H1 (cell line): ENCODE data around the gene JPH2. TPM values are rescaled to one million over a fixed set of nuclear protein-coding genes. Genes with fewer than 3 reads are reported as not detected.

Source experiments
- CTCF ChIA-PET: fragments of 300-600 bp; sonication (Branson Sonifier 250); formaldehyde crosslinking; loops from one replicate; lab custom pipeline; 2021; ENCODE audit not compliant: partially characterized antibody; lab: Charles Lee
- POLR2A ChIA-PET: fragments of 300-600 bp; sonication (Branson Sonifier 250); formaldehyde crosslinking; loops from one replicate; lab custom pipeline; 2021; ENCODE audit warnings: inconsistent platforms; ENCODE audit not compliant: partially characterized antibody; lab: Charles Lee
- DNase-seq, 2 experiments: peaks; one replicate each; pipeline versions ENCODE4 v3.0.0 to v3.0.0-alpha.2; 2010 to 2022; ENCODE audit warnings: low spot score in 2 of 2, low read depth in 1 of 2, mixed read lengths in 1 of 2
- FAIRE-seq: peaks from 2 replicates; lab custom pipeline; 2011; peaks lifted over from hg19 to GRCh38; lab: Jason Lieb, UNC
- H2AFZ ChIP-seq: 2 replicates; pipeline ENCODE4 v1.8.1; 2012; ENCODE audit warnings: low read length, inconsistent platforms
- H2AK5ac ChIP-seq: 2 replicates; pipeline ENCODE4 v1.6.1; 2013; ENCODE audit warnings: low read depth, low read length
- H2BK120ac ChIP-seq: replicated peaks from 2 replicates; pipeline ENCODE3; 2013; ENCODE audit warnings: low read depth, low read length, inconsistent platforms
- H2BK12ac ChIP-seq: 2 replicates; pipeline ENCODE4 v1.6.1; 2013; ENCODE audit warnings: low read depth, low read length
- H2BK15ac ChIP-seq: 2 replicates; pipeline ENCODE4 v1.6.1; 2013; ENCODE audit warnings: low read length
- H2BK20ac ChIP-seq: 2 replicates; pipeline ENCODE4 v1.6.1; 2013; ENCODE audit warnings: low read length
- H2BK5ac ChIP-seq: 2 replicates; pipeline ENCODE4 v1.6.1; 2013; ENCODE audit warnings: low read depth, low read length
- H3K14ac ChIP-seq: 2 replicates; pipeline ENCODE4 v1.6.1; 2013; ENCODE audit warnings: inconsistent platforms; ENCODE audit not compliant: insufficient read length
- H3K18ac ChIP-seq: 2 replicates; pipeline ENCODE4 v1.6.1; 2013; ENCODE audit warnings: low read length; ENCODE audit errors: extremely low read depth
- H3K23ac ChIP-seq: 2 replicates; pipeline ENCODE4 v1.6.1; 2013; ENCODE audit warnings: inconsistent platforms; ENCODE audit not compliant: insufficient read length
- H3K23me2 ChIP-seq: 2 replicates; pipeline ENCODE4 v1.6.1; 2013; ENCODE audit warnings: low read depth, low read length
- H3K27ac ChIP-seq: 2 replicates; pipeline ENCODE4 v1.6.1; 2011; ENCODE audit warnings: low read depth, low read length, inconsistent platforms
- H3K27me3 ChIP-seq, 4 experiments: replicated peaks in 1 of 4; 1 replicate in 1 of 4; 2 replicates in 3 of 4; pipeline versions ENCODE4 v1.6.1 to v1.8.1; 2011 to 2013; ENCODE audit warnings: low read length in 3 of 4, mild to moderate bottlenecking in 3 of 4, inconsistent platforms in 2 of 4, mixed read lengths in 2 of 4, moderate library complexity in 1 of 4; ENCODE audit not compliant: control insufficient read depth in 3 of 4, insufficient read depth in 3 of 4; ENCODE audit errors: extremely low read depth in 1 of 4
- H3K36me3 ChIP-seq, 4 experiments: 2 replicates each; pipeline versions ENCODE4 v1.6.1 to v1.8.1; 2011 to 2013; ENCODE audit warnings: mild to moderate bottlenecking in 4 of 4, low read length in 3 of 4, moderate library complexity in 2 of 4, control low read depth in 1 of 4, inconsistent platforms in 1 of 4; ENCODE audit not compliant: insufficient read depth in 4 of 4, control insufficient read depth in 2 of 4
- H3K4ac ChIP-seq: replicated peaks from 2 replicates; pipeline ENCODE3; 2013; ENCODE audit warnings: low read length, low read depth, mixed read lengths, inconsistent platforms; ENCODE audit not compliant: insufficient read length
- H3K4me1 ChIP-seq, 4 experiments: replicated peaks in 1 of 4; 1 replicate in 1 of 4; 2 replicates in 3 of 4; pipeline versions ENCODE4 v1.6.1 to v1.8.1; 2011 to 2013; ENCODE audit warnings: low read length in 3 of 4, inconsistent platforms in 2 of 4, mixed read lengths in 1 of 4; ENCODE audit not compliant: insufficient read depth in 4 of 4, control insufficient read depth in 3 of 4
- H3K4me2 ChIP-seq, 2 experiments: 2 replicates each; pipeline versions ENCODE4 v1.6.1 to v1.8.1; 2011 to 2013; ENCODE audit warnings: low read depth in 2 of 2, low read length in 2 of 2, control low read depth in 1 of 2, inconsistent platforms in 1 of 2, mild to moderate bottlenecking in 1 of 2; ENCODE audit not compliant: insufficient read depth in 1 of 2
- H3K4me3 ChIP-seq, 4 experiments: fragments of 200-600, 300-600 bp in 1 of 4; sonication (generic), shearing (Covaris generic), sonication (Bioruptor Twin) in 1 of 4; 2 replicates each; pipeline versions ENCODE4 v1.5.1 to v1.8.1; 2011 to 2016; ENCODE audit warnings: low read length in 4 of 4, low read depth in 3 of 4, control low read depth in 2 of 4, inconsistent platforms in 2 of 4, mild to moderate bottlenecking in 2 of 4, mixed read lengths in 1 of 4, moderate library complexity in 1 of 4; ENCODE audit not compliant: insufficient read depth in 2 of 4; ENCODE audit errors: extremely low read depth in 1 of 4
- H3K56ac ChIP-seq: replicated peaks from 2 replicates; pipeline ENCODE3; 2013; ENCODE audit warnings: low read depth, mild to moderate bottlenecking, mixed read lengths, low read length, inconsistent platforms; ENCODE audit not compliant: insufficient read length
- H3K79me1 ChIP-seq: 2 replicates; pipeline ENCODE4 v1.6.1; 2013; ENCODE audit warnings: low read depth, low read length, control low read depth
- H3K79me2 ChIP-seq, 2 experiments: 2 replicates each; pipeline versions ENCODE4 v1.6.1 to v1.8.1; 2012 to 2013; ENCODE audit warnings: low read length in 2 of 2, mild to moderate bottlenecking in 2 of 2, inconsistent platforms in 1 of 2; ENCODE audit not compliant: insufficient read depth in 2 of 2, control insufficient read depth in 1 of 2
- H3K9ac ChIP-seq, 4 experiments: replicated peaks in 1 of 4; 1 replicate in 1 of 4; 2 replicates in 3 of 4; pipeline versions ENCODE4 v1.6.1 to v1.8.1; 2011 to 2013; ENCODE audit warnings: low read depth in 3 of 4, low read length in 3 of 4, control low read depth in 2 of 4, mild to moderate bottlenecking in 2 of 4, moderate library complexity in 2 of 4, inconsistent platforms in 1 of 4; ENCODE audit errors: extremely low read depth in 1 of 4
- H3K9me3 ChIP-seq, 2 experiments: 2 replicates each; pipeline versions ENCODE4 v1.6.1 to v1.8.1; 2012 to 2013; ENCODE audit warnings: mild to moderate bottlenecking in 2 of 2, moderate library complexity in 2 of 2, control low read depth in 1 of 2, inconsistent platforms in 1 of 2, low read depth in 1 of 2, low read length in 1 of 2, mixed read lengths in 1 of 2; ENCODE audit not compliant: insufficient read depth in 2 of 2
- H4K20me1 ChIP-seq, 2 experiments: replicated peaks in 1 of 2; 2 replicates each; pipeline versions ENCODE3 to v1.8.1; 2011 to 2013; ENCODE audit warnings: inconsistent platforms in 2 of 2, low read length in 2 of 2, mild to moderate bottlenecking in 1 of 2; ENCODE audit not compliant: insufficient read depth in 2 of 2, control insufficient read depth in 1 of 2
- H4K5ac ChIP-seq: 2 replicates; pipeline ENCODE4 v1.6.1; 2013; ENCODE audit warnings: low read length, low read depth, mixed read lengths, inconsistent platforms; ENCODE audit not compliant: insufficient read length
- H4K8ac ChIP-seq: 2 replicates; pipeline ENCODE4 v1.8.0; 2013; ENCODE audit warnings: mild to moderate bottlenecking, moderate library complexity, low read length, inconsistent platforms; ENCODE audit not compliant: insufficient read depth; ENCODE audit errors: extremely low read depth
- H4K91ac ChIP-seq: replicated peaks from 2 replicates; pipeline ENCODE3; 2013; ENCODE audit warnings: low read length, mixed read lengths, inconsistent platforms; ENCODE audit not compliant: insufficient read length
- RBBP5 ChIP-seq: IDR thresholded peaks from 2 replicates; pipeline ENCODE4 v1.7.1; 2012; ENCODE audit warnings: low read depth, mild to moderate bottlenecking, inconsistent platforms, low read length, moderate library complexity, borderline replicate concordance
- SRF ChIP-seq: IDR thresholded peaks from 2 replicates; pipeline ENCODE4 v1.6.1; 2011; ENCODE audit warnings: mild to moderate bottlenecking, low read depth, low read length, moderate library complexity
- WGBS, 2 experiments: shearing (Covaris generic) in 1 of 2; methylation state at CpG; one replicate each; pipeline versions ENCODE4 v1.1.6 to v1.1.7; 2013 to 2015; ENCODE audit warnings: low lambda C conversion rate in 2 of 2, mixed read lengths in 2 of 2, inconsistent platforms in 1 of 2, low coverage in 1 of 2, missing lambda C conversion rate in 1 of 2; ENCODE audit not compliant: insufficient replicate concordance in 2 of 2, insufficient coverage in 1 of 2, insufficient read length in 1 of 2; ENCODE audit errors: extremely low coverage in 1 of 2, missing lambda C conversion rate in 1 of 2; 5-methylcytosine and 5-hydroxymethylcytosine counted together
- polyA plus RNA-seq, 7 experiments: library from polyadenylated mRNA; depleted of rRNA in 3 of 7; stranded (reverse) in 5 of 7; unstranded in 2 of 7; fragments of >200 nt in 5 of 7; fragments of 200-250 nt in 2 of 7; gene quantifications; 1 replicate in 5 of 7; 2 replicates in 1 of 7; 4 replicates in 1 of 7; pipeline versions ENCODE4 v1.2.1 to v1.2.3, GENCODE V29; 2011 to 2013; ENCODE audit warnings: missing spikeins in 2 of 7, mixed read lengths in 2 of 7
- total RNA-seq: library from RNA; stranded (reverse); fragmentation: NEBNext Ultra II Directional; extraction: Animal tissue kit (Norgen Biotek cat#: 25700); gene quantifications from 2 replicates; pipeline ENCODE4 v1.2.1, GENCODE V29; 2021

Gene JPH2
- total and polyA plus RNA-seq, 2 of the 8 experiments (the other 6 are each of a cell fraction or from before 2014, with no cell fraction given) = 0.59 to 1.3 TPM

GRCh38 chr20:44153636-44154043, 33.3 kb downstream of the JPH2 start:
- Histone ChIP-seq H3K23ac (no peak overlapping the region), H3K56ac (no peak overlapping the region), H2BK12ac (no peak overlapping the region), H3K4ac (no peak overlapping the region), H3K79me1 (no peaks in the 10 kb centered on the region), H3K9ac (no peak overlapping the region), H3K23me2 (peaks cover 5% of the 10 kb centered on the region; the same call in 1 of the 2 replicates), H3K36me3 (no peaks in the 10 kb centered on the region), H3K27me3 (no peaks in the 10 kb centered on the region), H3K9me3 (no peaks in the 10 kb centered on the region), H3K27ac (no peak overlapping the region), H3K14ac (no peak overlapping the region), H2AK5ac (no peak overlapping the region), H4K20me1 (no peaks in the 10 kb centered on the region), H3K4me2 (no peak overlapping the region), H3K79me2 (no peaks in the 10 kb centered on the region), H4K5ac (no peak overlapping the region), H2BK120ac (no peak overlapping the region), H3K4me1 (no peaks in the 10 kb centered on the region; a peak in 1 of 7 replicates), H3K18ac (no peak overlapping the region), H4K8ac (no peak overlapping the region), H2BK20ac (no peak overlapping the region), H2BK15ac (no peak overlapping the region), H3K4me3 (no peak overlapping the region), H2BK5ac (no peak overlapping the region), H2AFZ (no peak overlapping the region), H4K91ac (no peak overlapping the region)
- WGBS, 2 experiments = 86% methylated on average over 6 of the region's 6 CpGs; no CpG with 5 or more reads in 1 of the 2 experiments
- DNase-seq (no peak), FAIRE-seq (no peak)
- TF ChIP-seq RBBP5 (no peak), SRF (peak; percentile 63; the same call in 1 of the 2 replicates)
- CTCF ChIA-PET = interaction anchor here (0.9 to 4.7 kb wide), 7 partner anchors 9 to 45 kb away, joined by 3 to 21 read pairs (median 5); no protein-coding TSS in a partner anchor
- POLR2A ChIA-PET = interaction anchor here (1.8 kb wide), 1 partner anchor 10 kb away, joined by 5 read pairs; no protein-coding TSS in a partner anchor
